Measurements from ENCODE around the gene PSME4.

GRCh38 chr2:54013996-54014395, 43.2 kb upstream of the PSME4 start:
- TF ChIP-seq CTCF (IDR thresholded peaks at IDR 0.05) = no peak
- no peak for TF ChIP-seq POLR2A (IDR thresholded peaks at IDR 0.05)

All from right lobe of liver (tissue), 4 donors.